B cell (primary cell): ENCODE data around the gene SLC66A1.

ENCODE experiments used
- CTCF ChIP-seq: fragments of 200-600 bp; IDR thresholded peaks from one replicate; pipeline ENCODE4 v1.8.0; 2022; ENCODE audit warnings: antibody characterized with exemption, mild to moderate bottlenecking
- EZH2 ChIP-seq: IDR thresholded peaks from 2 replicates; pipeline ENCODE4 v1.6.1; 2012; ENCODE audit warnings: borderline replicate concordance, low read depth, mild to moderate bottlenecking, moderate library complexity, low read length; ENCODE audit not compliant: insufficient read depth, poor library complexity, severe bottlenecking

GRCh38 chr1:19351873-19352272, 39.7 kb downstream of the SLC66A1 start:
- no peak for TF ChIP-seq CTCF
- TF ChIP-seq EZH2, result no peak
